Tibial nerve (tissue), 4 donors: Measurements from ENCODE around the gene CHIC1. TPM values are rescaled to one million over a fixed set of nuclear protein-coding genes. Genes with fewer than 3 reads are reported as not detected.
A peak's percentile ranks its signal among the peaks of the same experiment; 100 is the strongest.
"Not testable (repeated sequence)": the region's sequence is repeated elsewhere in the genome, so short reads cannot be mapped to it uniquely, and the experiment has no call there.

Experiments used
- DNase-seq, 2 donors: peaks; one replicate each; pipeline ENCODE4 v3.0.0-alpha.2; 2019; ENCODE audit warnings: low spot score in 2 of 2
- H3K27ac ChIP-seq, 4 donors: fragments of 200-600 bp; sonication (generic) in 3 of 4; one replicate each; pipeline ENCODE4 v1.5.1; 2017 to 2019; ENCODE audit warnings: mild to moderate bottlenecking in 1 of 4
- H3K27me3 ChIP-seq, 2 donors: fragments of 200-600 bp; sonication (generic) in 1 of 2; one replicate each; pipeline versions ENCODE4 v1.5.1 to v1.6.0; 2017 to 2019
- H3K36me3 ChIP-seq, 3 donors: fragments of 200-600 bp; sonication (generic); one replicate each; pipeline ENCODE4 v1.5.1; 2018 to 2019
- H3K4me1 ChIP-seq, 4 donors: fragments of 200-600 bp; sonication (generic) in 3 of 4; one replicate each; pipeline ENCODE4 v1.5.1; 2017 to 2019
- H3K4me3 ChIP-seq, 4 donors: fragments of 200-600 bp; sonication (generic) in 3 of 4; one replicate each; pipeline ENCODE4 v1.5.1; 2017 to 2019; ENCODE audit warnings: mild to moderate bottlenecking in 1 of 4, moderate library complexity in 1 of 4
- H3K9me3 ChIP-seq, 4 donors: fragments of 200-600 bp; sonication (generic) in 3 of 4; one replicate each; pipeline ENCODE4 v1.5.1; 2017 to 2019
- EP300 ChIP-seq, 2 donors: sonication (generic); formaldehyde crosslinking; IDR thresholded peaks; one replicate each; pipeline ENCODE4 v1.6.1; 2017; ENCODE audit warnings: antibody characterized with exemption in 2 of 2, mild to moderate bottlenecking in 1 of 2
- POLR2A ChIP-seq, 2 donors: fragments of 450-650 bp; IDR thresholded peaks; one replicate each; pipeline ENCODE4 v1.6.1; 2017; ENCODE audit warnings: antibody characterized with exemption in 2 of 2, mild to moderate bottlenecking in 2 of 2, moderate library complexity in 2 of 2
- WGBS, 2 donors: methylation state at CpG; one replicate each; pipeline ENCODE4 v1.1.5; 2018; 5-methylcytosine and 5-hydroxymethylcytosine counted together
- total RNA-seq, 4 donors: library from RNA; depleted of rRNA; stranded (reverse); fragments of >200 nt; gene quantifications; one replicate each; pipeline ENCODE4 v1.1.0, GENCODE V29; 2016
- TF ChIP-seq, protein P1 (sequence below), 5 experiments: fragments of 200-600 bp in 3 of 5; fragments of 450-650 bp in 2 of 5; sonication (generic) in 3 of 5; IDR thresholded peaks; one replicate each; pipeline ENCODE4 v1.5.1; 2016 to 2019; ENCODE audit warnings: antibody characterized with exemption in 5 of 5, mild to moderate bottlenecking in 3 of 5, moderate library complexity in 2 of 5

Gene CHIC1
- total RNA-seq, 4 donors from 2014 or later, result 7.6 to 12.3 (median 10.4) TPM

DNA sequence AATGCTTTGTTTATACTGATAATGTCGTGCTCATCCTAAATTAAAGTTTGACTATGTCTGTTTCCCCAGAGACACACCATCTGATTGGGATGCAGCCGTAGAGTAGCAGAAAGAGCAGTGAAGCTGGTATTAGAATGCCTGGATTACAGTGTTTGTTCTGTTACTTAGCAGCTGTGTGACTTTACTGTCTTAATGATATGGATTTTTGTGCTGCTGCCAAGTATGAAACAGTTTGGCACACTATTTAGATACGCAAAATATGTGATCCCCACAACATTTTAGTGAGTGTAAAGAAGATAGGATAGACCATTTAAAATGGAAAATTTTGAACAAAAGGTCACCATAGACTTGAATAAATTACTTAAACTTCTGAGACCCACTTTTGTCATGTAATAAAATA is 1.2 kb upstream of the CHIC1 start:
- H3K36me3 ChIP-seq, result no peaks in the 10 kb centered on the region
- H3K4me1 ChIP-seq, result peaks cover 0 to 9% (median 3%) of the 10 kb centered on the region in 4 donors
- no peaks in the 10 kb centered on the region for H3K9me3 ChIP-seq
- DNase-seq, result no peak
- no peak overlapping the region for H3K4me3 ChIP-seq
- TF ChIP-seq, protein P1, sequence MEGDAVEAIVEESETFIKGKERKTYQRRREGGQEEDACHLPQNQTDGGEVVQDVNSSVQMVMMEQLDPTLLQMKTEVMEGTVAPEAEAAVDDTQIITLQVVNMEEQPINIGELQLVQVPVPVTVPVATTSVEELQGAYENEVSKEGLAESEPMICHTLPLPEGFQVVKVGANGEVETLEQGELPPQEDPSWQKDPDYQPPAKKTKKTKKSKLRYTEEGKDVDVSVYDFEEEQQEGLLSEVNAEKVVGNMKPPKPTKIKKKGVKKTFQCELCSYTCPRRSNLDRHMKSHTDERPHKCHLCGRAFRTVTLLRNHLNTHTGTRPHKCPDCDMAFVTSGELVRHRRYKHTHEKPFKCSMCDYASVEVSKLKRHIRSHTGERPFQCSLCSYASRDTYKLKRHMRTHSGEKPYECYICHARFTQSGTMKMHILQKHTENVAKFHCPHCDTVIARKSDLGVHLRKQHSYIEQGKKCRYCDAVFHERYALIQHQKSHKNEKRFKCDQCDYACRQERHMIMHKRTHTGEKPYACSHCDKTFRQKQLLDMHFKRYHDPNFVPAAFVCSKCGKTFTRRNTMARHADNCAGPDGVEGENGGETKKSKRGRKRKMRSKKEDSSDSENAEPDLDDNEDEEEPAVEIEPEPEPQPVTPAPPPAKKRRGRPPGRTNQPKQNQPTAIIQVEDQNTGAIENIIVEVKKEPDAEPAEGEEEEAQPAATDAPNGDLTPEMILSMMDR (IDR thresholded peaks at IDR 0.05), result no peak
- TF ChIP-seq POLR2A (IDR thresholded peaks at IDR 0.05) (no peak), EP300 (IDR thresholded peaks at IDR 0.05) (no peak)
- 26 to 27% methylated on average over 3 of the region's 3 CpGs for WGBS, 2 donors
- H3K27me3 ChIP-seq, result no peaks in the 10 kb centered on the region
- no peak overlapping the region for H3K27ac ChIP-seq

DNA sequence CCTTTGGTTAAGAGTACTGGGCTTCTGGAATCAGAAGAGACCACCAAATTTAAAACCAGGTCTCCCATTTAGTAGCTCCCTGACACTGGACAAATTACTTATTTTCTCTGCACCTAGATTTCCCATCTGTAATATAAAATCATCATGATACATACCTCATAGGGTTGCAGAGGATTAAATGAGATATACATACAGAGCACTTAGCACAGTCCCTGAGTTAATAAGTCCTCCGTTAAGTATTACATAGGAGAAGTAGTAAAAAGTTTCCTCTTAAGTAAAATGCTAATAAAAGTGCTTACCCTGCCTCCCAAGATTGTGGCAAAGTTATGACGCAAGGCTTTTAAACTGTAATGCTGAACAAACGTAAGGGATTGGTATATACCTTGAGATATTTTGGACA is 539 bp upstream of the CHIC1 start:
- H3K4me3 ChIP-seq, result peak overlapping the region; percentile 50 to 71 (median 58)
- peaks cover 0 to 9% (median 3%) of the 10 kb centered on the region in 4 donors for H3K4me1 ChIP-seq
- H3K36me3 ChIP-seq, result no peaks in the 10 kb centered on the region
- peak overlapping the region; percentile 76 to 92 (median 86) for H3K27ac ChIP-seq
- H3K27me3 ChIP-seq, result no peaks in the 10 kb centered on the region
- WGBS, 2 donors, result 0 to 35% methylated on average over 3 of the region's 3 CpGs
- TF ChIP-seq POLR2A (IDR thresholded peaks at IDR 0.05) (no peak), EP300 (IDR thresholded peaks at IDR 0.05) (no peak)
- TF ChIP-seq, protein P1 (IDR thresholded peaks at IDR 0.05), result no peak
- no peaks in the 10 kb centered on the region for H3K9me3 ChIP-seq
- DNase-seq, result no peak

DNA sequence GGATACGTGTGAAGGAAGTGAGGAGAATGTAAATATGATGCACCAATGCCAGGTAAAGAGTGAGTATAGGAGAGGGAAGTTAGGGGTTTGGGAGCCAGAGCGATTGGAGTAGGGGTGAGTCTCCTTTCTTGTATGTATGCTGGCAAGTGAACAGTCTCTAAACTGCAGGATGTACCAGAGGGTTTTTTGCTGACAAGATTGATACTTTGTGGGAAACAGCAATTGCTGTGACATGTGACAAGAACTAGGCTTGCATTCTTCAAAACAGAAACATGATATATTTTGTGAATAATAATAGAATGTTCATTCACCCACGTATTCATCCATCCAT is 706 bp downstream of the CHIC1 start:
- Histone ChIP-seq H3K27me3 (no peaks in the 10 kb centered on the region), H3K4me3 (peak overlapping the region; percentile 50 to 71 (median 58)), H3K27ac (peak overlapping the region; percentile 76 to 92 (median 86)), H3K9me3 (no peaks in the 10 kb centered on the region), H3K36me3 (no peaks in the 10 kb centered on the region), H3K4me1 (peaks cover 0 to 9% (median 3%) of the 10 kb centered on the region in 4 donors)
- TF ChIP-seq, protein P1 (IDR thresholded peaks at IDR 0.05), result no peak
- no peak for TF ChIP-seq POLR2A (IDR thresholded peaks at IDR 0.05)
- DNase-seq, result no peak
- WGBS, 2 donors, result 2 to 16% methylated on average over 3 of the region's 3 CpGs

DNA sequence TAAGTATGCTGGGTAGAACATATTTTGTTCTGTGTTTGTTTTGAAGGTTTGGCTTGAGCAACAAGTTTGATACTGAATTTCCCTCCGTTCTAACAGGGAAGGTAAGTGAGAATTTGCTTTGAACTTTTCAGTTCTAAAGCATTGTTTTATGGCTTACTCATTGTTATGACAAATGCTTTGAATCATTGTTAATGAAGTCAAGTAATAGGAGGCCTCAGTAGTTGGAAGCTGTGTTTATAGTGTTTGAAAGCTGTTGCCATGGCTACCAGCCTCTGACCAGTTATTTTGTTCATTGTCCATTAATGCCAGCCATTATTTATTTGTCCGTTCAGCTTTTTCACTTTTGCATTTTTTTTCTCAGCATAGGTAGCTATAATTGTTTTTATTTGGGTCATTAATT is 14.4 kb downstream of the CHIC1 start:
- H3K9me3 ChIP-seq, result peaks cover 0 to 11% (median 3%) of the 10 kb centered on the region in 4 donors
- no peak overlapping the region for H3K4me3 ChIP-seq
- H3K27ac ChIP-seq, result peak overlapping the region in 2 of 4 donors; percentile 24 to 43
- TF ChIP-seq EP300 (IDR thresholded peaks at IDR 0.05), result no peak
- TF ChIP-seq, protein P1 (IDR thresholded peaks at IDR 0.05), result no peak
- TF ChIP-seq POLR2A (IDR thresholded peaks at IDR 0.05), result no peak
- no peaks in the 10 kb centered on the region for H3K27me3 ChIP-seq
- H3K4me1 ChIP-seq, result peaks cover 0 to 4% (median 0%) of the 10 kb centered on the region in 4 donors
- H3K36me3 ChIP-seq, result no peaks in the 10 kb centered on the region
- 27 to 39% methylated on average over 2 of the region's 2 CpGs for WGBS, 2 donors
- DNase-seq, result no peak

DNA sequence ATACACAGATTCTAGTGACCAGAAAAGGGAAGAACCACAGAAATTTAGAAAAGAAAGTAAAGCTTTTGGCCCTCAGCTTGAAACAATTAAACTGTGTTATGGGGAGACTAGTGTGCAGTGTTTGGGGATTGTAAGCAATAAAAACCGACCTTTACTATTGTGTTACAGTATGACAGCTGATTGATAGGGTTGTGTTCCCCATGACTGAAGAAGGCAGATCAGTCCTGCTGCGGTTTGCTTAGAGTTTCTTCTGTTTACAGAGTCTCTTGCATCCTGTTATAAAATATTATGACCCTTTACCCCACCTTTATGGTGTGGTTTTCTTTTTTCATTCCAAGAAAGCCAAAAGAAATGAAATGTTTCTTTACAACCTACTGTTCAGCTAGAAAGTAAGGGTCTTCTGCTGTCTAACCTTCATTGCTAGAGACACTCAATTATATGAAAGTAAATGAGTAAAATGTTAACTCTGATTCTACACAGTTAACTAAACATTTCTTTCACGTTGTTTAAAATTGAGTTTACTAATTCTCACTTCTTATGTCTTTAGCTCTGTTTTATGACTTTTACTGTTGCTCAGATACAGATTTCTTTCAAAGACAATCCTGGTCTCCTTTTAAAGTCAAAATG is 18.1 kb downstream of the CHIC1 start:
- TF ChIP-seq EP300 (IDR thresholded peaks at IDR 0.05) (no peak), POLR2A (IDR thresholded peaks at IDR 0.05) (no peak)
- TF ChIP-seq, protein P1 (IDR thresholded peaks at IDR 0.05), result no peak
- no peaks in the 10 kb centered on the region for H3K36me3 ChIP-seq
- no peaks in the 10 kb centered on the region for H3K27me3 ChIP-seq
- no peaks in the 10 kb centered on the region for H3K9me3 ChIP-seq
- no peak overlapping the region for H3K4me3 ChIP-seq
- H3K4me1 ChIP-seq, result peaks cover 0 to 4% (median 0%) of the 10 kb centered on the region in 4 donors
- 19 to 26% methylated on average over 2 to 3 of the region's 3 CpGs for WGBS, 2 donors
- H3K27ac ChIP-seq, result no peak overlapping the region
- DNase-seq, result no peak

DNA sequence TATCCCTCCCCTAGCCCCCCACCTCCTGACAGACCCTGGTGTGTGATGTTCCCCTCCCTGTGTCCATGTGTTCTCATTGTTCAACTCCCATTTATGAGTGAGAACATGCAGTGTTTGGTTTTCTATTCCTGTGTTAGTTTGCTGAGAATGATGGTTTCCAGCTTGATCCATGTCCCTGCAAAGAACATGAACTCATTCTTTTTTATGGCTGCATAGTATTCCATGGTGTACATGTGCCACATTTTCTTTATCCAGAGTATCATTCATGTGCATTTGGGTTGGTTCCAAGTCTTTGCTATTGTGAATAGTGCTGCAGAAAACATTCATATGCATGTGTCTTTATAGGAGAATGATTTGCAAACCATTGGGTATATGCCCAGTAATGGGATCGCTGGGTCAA is 34.8 kb downstream of the CHIC1 start:
- not testable (repeated sequence) for H3K4me1 ChIP-seq, H3K4me3 ChIP-seq, H3K27ac ChIP-seq, H3K9me3 ChIP-seq, H3K27me3 ChIP-seq, H3K36me3 ChIP-seq, DNase-seq
- 88 to 100% methylated on average over 1 of the region's 1 CpG for WGBS, 2 donors
